ENCODE data around the gene KIF17.

Gene KIF17

GRCh38 chr1:20717452-20718342 lies at the start of gene KIF17:
KIF17 (minus strand) TSS chr1:20718007; CDS start chr1:20717706, 301 bp downstream.
- peak; percentile 59 for DNase-seq

- DNase-seq, result no peak
These were observed 49.5 kb upstream of the KIF17 start for GRCh38 chr1:20767271-20767670.

- no peak for DNase-seq
These were observed 45.6 kb upstream of the KIF17 start for GRCh38 chr1:20763417-20763816.

- no peak for DNase-seq
These were observed 42.5 kb upstream of the KIF17 start for GRCh38 chr1:20760322-20760721.

GRCh38 chr1:20753589-20753988 lies 35.8 kb upstream of the KIF17 start:
- DNase-seq, result no peak

GRCh38 chr1:20751462-20751990 lies 33.7 kb upstream of the KIF17 start:
- no peak for DNase-seq

- DNase-seq, result no peak
These were observed 24.9 kb upstream of the KIF17 start for GRCh38 chr1:20742671-20743070.

GRCh38 chr1:20740781-20741180 lies 23.0 kb upstream of the KIF17 start:
- no peak for DNase-seq

- no peak for DNase-seq
These were observed 21.4 kb upstream of the KIF17 start for GRCh38 chr1:20739225-20739624.

GRCh38 chr1:20735581-20736111 lies 17.8 kb upstream of the KIF17 start:
- DNase-seq, result peak; percentile 25

- DNase-seq, result no peak
These were observed 15.7 kb upstream of the KIF17 start for GRCh38 chr1:20733360-20733975.

GRCh38 chr1:20732588-20733359 lies 15.0 kb upstream of the KIF17 start, which contains the start of gene SH2D5:
SH2D5 (minus strand) TSS chr1:20732703; CDS start chr1:20728044, 4,659 bp downstream.
- peak; percentile 55 for DNase-seq

GRCh38 chr1:20732071-20732587 lies 14.3 kb upstream of the KIF17 start:
- DNase-seq, result peak; percentile 79

GRCh38 chr1:20731057-20731991 lies 13.5 kb upstream of the KIF17 start:
- no peak for DNase-seq

GRCh38 chr1:20730690-20731056 lies 12.9 kb upstream of the KIF17 start:
- no peak for DNase-seq

- no peak for DNase-seq
These were observed 12.3 kb upstream of the KIF17 start for GRCh38 chr1:20729990-20730689.

- DNase-seq, result no peak
These were observed 11.5 kb upstream of the KIF17 start for GRCh38 chr1:20729155-20729931.

- DNase-seq, result no peak
These were observed 10.8 kb upstream of the KIF17 start for GRCh38 chr1:20728371-20729154.

GRCh38 chr1:20727746-20728316 lies 10.0 kb upstream of the KIF17 start:
- DNase-seq, result no peak
